GM19351 (cell line): Measurements from ENCODE around the gene WDR86.

Source experiments
- ATAC-seq: cut with Tn5 transposase; IDR thresholded peaks from one replicate; pipeline ENCODE4 v1.9.1; 2021; ENCODE audit warnings: mild to moderate bottlenecking, moderate library complexity; ENCODE audit not compliant: unreplicated experiment

The WDR86 gene

DNA sequence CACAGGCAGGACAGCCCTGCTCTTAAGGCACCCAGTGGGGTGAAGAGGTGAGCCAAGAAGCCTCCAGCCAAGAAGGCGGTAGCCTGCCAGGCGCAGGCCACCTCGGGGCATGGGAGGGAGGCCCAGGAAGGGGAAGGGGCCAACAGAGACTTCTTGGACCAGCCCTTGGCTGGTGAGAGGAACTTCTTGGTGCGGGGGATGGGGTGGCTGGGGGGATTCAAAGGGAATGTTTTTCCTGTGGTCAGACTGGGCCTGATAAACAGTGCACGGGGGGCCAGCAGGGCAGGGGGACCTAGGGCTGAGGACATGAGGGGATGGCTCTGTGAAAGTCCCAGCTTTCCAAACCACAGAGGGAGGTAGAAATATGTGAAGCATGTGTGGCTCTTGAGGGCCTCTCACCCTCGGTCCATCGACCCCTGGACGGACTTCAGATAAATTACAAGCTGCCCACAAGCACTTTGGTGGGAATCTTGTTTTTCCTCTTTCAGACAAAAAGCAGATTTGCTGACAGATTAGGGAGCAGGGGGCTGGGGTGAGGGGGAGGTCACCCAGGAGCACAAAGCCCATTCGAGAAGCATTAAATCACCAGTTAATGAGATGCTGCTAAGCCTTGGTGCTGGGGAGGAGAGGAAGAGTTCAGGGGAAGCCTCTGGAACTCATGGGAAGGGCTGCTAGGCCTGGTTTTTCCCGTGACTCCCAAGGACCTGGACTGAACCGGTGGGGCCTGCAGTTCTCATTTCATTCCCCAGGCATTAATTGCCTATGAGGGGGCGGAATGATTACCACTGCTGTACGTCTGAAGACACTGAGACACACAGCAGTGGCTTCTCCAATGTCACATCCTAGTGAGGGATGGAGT, 18.8 kb upstream of the WDR86 start:
- no peak for ATAC-seq

- ATAC-seq: no peak
Observed at GRCh38 chr7:151427705-151428377, 18.0 kb upstream of the WDR86 start.

DNA sequence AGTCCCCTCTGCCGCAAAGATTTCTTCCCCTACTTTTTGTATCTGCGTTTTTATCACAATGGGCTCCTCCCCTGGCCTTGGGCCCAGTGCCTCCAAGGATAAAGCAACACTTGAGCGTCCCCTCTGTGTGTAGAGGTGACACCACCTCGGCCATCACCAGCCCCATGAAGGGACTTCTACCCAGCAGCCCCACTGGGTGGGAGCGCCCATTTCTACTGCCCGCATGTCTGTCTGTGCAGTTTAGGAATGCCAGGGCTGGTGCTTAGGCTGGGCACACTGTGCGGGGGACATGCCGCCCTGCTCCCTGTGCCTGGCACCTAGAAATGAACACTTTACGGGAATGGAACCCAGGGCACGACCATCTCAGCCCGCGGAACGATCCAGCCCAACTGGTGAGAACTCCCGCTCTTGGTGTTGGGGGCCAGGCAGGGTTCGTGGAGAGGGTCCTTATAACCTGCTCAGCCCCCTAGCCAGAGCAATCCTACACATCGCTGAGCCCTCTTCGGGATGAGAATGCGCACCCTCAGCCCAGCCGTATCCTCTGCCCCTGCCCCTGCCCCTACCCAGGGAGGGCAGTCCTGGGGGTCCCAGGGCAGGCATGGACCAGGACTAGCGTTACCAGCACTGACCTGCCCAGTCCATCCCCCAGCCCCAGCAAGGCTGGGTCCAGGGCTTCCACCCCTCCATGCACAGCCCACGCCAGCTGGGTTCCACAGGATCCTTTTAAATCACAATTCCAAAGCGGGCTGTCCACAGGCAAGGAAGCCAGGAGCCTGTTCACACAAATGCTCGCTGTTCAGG, 17.3 kb upstream of the WDR86 start:
- ATAC-seq: no peak

DNA sequence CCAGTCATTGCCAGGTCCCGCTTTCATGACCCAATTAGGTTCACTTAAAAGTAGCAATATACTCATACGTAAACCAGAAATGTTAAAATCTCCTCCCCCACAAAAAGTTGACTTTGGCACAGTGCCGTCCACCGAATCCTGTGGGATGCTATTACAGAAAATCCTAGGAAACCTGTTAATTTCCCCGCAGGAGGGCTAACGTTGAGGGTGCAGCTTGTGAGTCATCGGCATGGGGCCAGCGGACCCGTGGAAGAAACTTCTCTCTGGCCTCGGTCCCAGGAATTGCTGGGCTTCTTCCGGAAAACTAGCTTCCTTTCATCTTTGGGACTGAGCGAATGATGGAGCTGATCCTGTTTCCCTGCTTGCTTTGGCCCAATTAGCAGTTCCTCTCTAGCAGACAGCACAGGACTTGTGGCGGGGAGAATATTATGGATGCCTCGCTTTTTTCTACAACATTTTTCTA, 16.6 kb upstream of the WDR86 start:
- no peak for ATAC-seq

DNA sequence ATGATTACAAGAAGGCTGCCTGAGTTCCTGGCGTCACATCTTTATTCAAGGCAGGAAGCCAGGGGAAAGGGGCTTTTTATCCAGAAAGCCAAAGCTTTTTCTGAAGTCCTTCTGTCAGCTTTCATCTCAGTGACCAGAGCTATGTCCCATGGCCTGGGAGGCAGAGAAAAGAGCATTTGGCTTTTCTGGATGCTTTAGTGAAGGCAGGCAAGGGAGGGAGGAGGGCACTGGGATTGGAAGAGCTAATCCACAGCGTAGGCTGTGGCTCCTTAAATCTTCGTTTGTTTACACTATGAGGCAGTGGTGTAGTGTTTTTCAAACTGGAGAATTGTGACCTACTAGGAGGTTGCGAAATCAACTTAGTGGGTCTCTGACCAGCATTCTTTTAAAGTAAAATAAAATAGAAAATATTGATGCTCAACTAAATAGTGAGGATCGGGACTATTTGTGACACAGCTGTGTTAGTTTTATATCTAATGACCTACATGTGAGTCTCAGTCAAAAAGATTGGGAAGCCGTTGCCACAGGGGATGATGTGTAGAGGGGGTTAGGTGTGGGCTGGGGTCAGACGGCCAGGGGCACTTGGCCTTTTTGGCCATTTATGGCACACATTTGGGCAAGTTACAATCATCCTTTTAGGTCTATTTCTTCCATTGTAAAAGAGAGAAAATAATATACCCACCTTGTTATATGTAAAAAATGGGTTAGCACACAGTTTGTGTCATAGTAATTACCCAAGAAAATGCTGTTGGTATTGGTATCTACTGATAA, 16.0 kb upstream of the WDR86 start:
- ATAC-seq: no peak

- ATAC-seq: no peak
Observed at GRCh38 chr7:151424799-151425198, 15.0 kb upstream of the WDR86 start.

DNA sequence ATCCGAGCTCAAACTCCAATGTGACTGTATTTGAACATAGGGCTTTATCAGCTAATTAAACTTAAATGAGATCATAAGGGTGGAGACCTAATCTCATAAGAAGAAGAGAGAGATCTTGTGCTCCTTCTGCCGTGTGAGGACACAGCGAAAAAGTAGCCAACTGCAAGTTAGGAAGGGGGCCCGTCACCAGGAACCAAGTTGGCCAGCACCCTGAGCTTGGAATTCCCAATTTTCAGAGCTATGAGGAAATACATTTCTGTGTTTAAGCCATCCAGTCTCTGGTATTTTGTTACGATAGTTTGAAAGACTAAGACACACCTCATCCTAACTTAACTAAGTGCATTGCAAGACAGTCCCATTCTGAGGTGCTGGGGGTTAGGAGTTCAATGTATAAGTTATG, 14.1 kb upstream of the WDR86 start:
- ATAC-seq: no peak

DNA sequence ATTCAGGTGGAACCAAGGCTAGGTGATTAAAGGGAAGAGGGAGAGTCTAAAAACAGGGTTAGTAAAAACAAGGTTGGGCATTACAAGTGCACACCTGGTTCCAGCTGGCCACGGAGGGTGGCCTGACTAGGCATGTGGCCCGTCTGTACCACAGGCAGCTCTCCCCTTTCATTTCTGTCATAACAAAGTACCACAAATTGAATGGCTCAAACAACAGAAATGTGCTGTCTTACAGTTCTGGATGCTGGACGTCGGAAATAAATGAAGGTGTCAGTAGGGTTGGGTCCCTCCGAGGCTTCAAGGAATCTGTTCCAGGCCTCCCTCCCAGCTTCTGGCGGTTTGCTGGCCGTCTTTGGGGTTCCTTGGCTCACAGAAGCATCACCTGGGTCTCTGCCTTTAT, 13.4 kb upstream of the WDR86 start:
- no peak for ATAC-seq

DNA sequence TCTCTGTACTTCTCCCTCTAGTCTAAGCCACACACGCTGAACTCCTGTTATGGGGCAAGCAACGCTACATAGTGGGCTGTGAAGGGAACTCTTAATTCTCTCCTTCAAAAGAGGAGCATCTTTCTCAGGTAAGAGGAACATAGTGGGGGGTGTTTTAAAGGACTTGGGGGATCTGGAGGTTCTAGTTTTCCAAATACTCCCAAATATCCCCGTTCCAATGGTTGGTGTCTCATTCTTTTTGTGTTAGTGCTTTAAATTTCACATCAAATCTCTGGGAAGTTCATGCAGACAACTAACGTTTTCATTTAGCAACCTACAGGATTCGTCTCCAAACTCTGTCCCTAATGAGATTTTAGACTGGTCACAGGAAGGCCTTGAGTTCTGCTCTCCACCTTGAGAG, 12.4 kb upstream of the WDR86 start:
- ATAC-seq: no peak

GRCh38 chr7:151420144-151420543, 10.3 kb upstream of the WDR86 start:
- ATAC-seq: no peak

DNA sequence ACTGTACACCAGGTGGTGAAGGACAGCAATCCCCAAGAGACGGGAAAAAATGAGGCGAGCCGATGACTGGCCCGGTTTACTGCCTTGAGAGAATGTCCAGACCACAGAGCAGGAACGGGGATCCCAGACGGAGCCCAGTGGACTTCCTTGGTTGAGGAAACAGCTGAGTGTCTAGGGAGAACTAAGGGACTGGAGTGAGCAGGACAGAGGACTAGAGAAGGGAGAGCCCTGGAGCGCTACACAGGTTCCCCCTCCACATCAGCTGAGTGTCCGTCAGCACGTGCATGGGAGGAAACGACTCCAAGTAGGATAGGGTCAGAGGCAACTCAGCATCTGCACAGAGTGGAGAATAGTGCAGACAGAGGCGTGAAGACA, 7.1 kb upstream of the WDR86 start:
- ATAC-seq: no peak

GRCh38 chr7:151416112-151416940, 6.5 kb upstream of the WDR86 start:
- no peak for ATAC-seq

DNA sequence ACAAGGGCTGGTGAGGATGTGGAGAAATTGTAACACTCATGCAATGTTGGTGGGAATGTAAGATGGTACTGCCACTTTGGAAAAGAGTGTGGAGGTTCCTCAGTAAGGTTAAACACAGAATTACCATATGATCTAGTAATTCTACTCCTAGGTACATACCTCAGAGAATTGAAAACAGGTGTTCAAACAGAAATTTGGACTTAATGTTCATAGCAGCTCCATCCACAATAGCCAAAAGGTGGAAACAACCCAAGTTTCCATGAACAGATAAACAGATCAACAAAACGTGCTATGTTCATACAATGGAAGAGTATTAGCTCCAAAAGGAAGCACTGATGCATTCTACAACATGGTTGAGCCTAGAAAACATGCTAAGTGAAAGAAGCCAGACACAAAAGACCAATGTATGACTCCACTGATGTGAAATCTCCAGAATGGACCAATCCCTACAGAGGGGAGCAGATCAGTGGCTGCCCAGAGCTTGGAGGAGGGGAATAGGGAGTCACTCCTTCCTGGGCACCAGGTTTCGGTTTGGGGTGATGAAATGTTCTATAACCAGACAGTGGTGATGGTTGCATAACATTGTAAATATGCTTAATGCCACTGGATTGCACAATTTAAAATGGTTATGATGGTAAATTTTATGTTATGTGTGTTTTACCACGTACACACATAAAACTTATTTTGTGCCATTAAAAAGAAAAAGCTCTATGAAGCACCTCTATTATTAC, 5.7 kb upstream of the WDR86 start:
- ATAC-seq: no peak

DNA sequence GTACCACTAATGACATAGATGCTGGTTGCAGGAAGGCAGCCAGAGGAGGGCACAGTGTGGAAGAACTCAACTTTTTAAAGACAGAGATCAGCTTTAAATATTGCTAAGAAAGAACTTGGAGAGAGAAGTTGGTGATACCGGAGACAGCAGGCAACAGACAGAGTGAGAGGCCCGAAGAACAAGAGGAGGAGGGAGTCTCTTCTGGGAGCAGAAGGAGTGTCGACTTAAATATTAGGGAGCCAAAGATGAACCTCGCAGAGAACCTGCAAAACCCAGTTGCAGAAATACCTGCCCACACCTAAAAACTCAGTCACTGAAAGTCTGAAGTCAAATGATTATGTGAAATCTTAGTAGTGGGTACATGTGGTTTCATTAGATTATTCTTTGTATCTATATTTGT, 3.4 kb upstream of the WDR86 start:
- ATAC-seq: no peak

DNA sequence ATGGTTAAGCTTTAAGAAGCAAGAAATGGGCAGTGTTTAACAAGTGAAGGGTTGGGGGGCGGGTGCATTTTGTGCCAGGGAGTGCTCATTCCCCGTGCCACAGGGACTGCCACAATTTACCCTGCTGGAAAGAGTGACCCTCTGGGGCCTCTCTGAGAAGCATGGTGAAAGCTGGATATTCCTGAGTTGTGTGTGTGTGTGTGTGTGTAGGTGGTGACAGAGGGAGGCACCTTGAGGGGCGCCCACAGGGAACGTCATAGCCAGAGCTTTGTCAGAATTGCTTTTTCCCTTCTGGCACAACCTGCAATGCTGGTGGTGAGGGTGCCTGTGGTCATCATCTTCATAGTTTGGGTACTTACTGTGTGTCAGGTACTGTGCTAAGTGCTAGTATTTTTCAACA, 2.5 kb upstream of the WDR86 start:
- no peak for ATAC-seq

GRCh38 chr7:151411551-151411950, 1.7 kb upstream of the WDR86 start:
- no peak for ATAC-seq

- no peak for ATAC-seq
Observed at GRCh38 chr7:151410405-151411390, 860 bp upstream of the WDR86 start.
